GM23338 (cell line): Measurements from ENCODE around the gene RBM27. TPM values are rescaled to one million over a fixed set of nuclear protein-coding genes. Genes with fewer than 3 reads are reported as not detected.

Source experiments
- ATAC-seq: fragments of 200-7000 bp; cut with Tn5 transposase; 3 replicates; pipeline ENCODE4 v1.9.1; 2020
- DNase-seq: peaks from one replicate; pipeline ENCODE4 v3.0.0-alpha.2; 2015; ENCODE audit warnings: low spot score
- H2AFZ ChIP-seq: fragments of 200-600 bp; sonication (generic); 2 replicates; pipeline ENCODE4 v1.8.0; 2016; ENCODE audit warnings: antibody characterized with exemption, mild to moderate bottlenecking, moderate library complexity
- H3F3A ChIP-seq: fragments of 200-600 bp; sonication (generic); replicated peaks from 2 replicates; pipeline ENCODE4 v1.8.0; 2017; ENCODE audit warnings: antibody characterized with exemption, mixed run types, low read depth
- H3K27ac ChIP-seq: fragments of 200-600 bp; sonication (generic); 2 replicates; pipeline ENCODE4 v1.6.1; 2016; ENCODE audit warnings: low read depth
- H3K27me3 ChIP-seq: fragments of 200-600 bp; sonication (generic); 2 replicates; pipeline ENCODE4 v1.8.0; 2016; ENCODE audit warnings: mild to moderate bottlenecking, mixed run types, moderate library complexity; ENCODE audit not compliant: insufficient read depth
- H3K36me3 ChIP-seq: fragments of 200-600 bp; sonication (generic); 2 replicates; pipeline ENCODE4 v1.8.0; 2016; ENCODE audit warnings: mild to moderate bottlenecking; ENCODE audit not compliant: insufficient read depth
- H3K4me1 ChIP-seq: fragments of 200-600 bp; sonication (generic); 2 replicates; pipeline ENCODE4 v1.8.0; 2016; ENCODE audit warnings: mild to moderate bottlenecking, moderate library complexity; ENCODE audit not compliant: insufficient read depth
- H3K4me2 ChIP-seq: fragments of 200-600 bp; sonication (generic); 2 replicates; pipeline ENCODE4 v1.7.1; 2017; ENCODE audit warnings: mixed run types
- H3K4me3 ChIP-seq: fragments of 200-600 bp; sonication (generic); 2 replicates; pipeline ENCODE4 v1.6.1; 2016; ENCODE audit warnings: mixed run types
- H3K79me2 ChIP-seq: fragments of 200-600 bp; sonication (generic); replicated peaks from 2 replicates; pipeline ENCODE4 v1.8.0; 2017; ENCODE audit warnings: mild to moderate bottlenecking; ENCODE audit not compliant: insufficient read depth
- H3K9me2 ChIP-seq: fragments of 200-600 bp; sonication (generic); 2 replicates; pipeline ENCODE4 v1.8.0; 2017; ENCODE audit not compliant: insufficient read depth
- H4K20me1 ChIP-seq: fragments of 200-600 bp; sonication (generic); replicated peaks from 2 replicates; pipeline ENCODE4 v1.8.0; 2017; ENCODE audit warnings: mild to moderate bottlenecking; ENCODE audit not compliant: insufficient read depth
- H3K27ac Mint-ChIP-seq: 2 replicates; pipeline ENCODE4 v1.8.0; 2020; ENCODE audit warnings: inconsistent platforms, mild to moderate bottlenecking, moderate library complexity, mixed read lengths
- H3K27me3 Mint-ChIP-seq: 3 replicates; pipeline ENCODE4 v1.8.0; 2022; ENCODE audit warnings: low read depth, mild to moderate bottlenecking, moderate library complexity, mixed read lengths, inconsistent platforms; ENCODE audit not compliant: insufficient read depth, poor library complexity
- H3K36me3 Mint-ChIP-seq: 3 replicates; pipeline ENCODE4 v1.8.0; 2021; ENCODE audit warnings: low read depth, mild to moderate bottlenecking, inconsistent platforms, moderate library complexity, mixed read lengths
- H3K4me1 Mint-ChIP-seq: 3 replicates; pipeline ENCODE4 v1.8.0; 2020; ENCODE audit warnings: mild to moderate bottlenecking, inconsistent platforms, mixed read lengths
- H3K4me3 Mint-ChIP-seq: 3 replicates; pipeline ENCODE4 v1.8.0; 2021; ENCODE audit warnings: moderate library complexity, mild to moderate bottlenecking, inconsistent platforms, mixed read lengths
- H3K9me3 Mint-ChIP-seq: 3 replicates; pipeline ENCODE4 v1.8.0; 2020; ENCODE audit warnings: moderate library complexity, mild to moderate bottlenecking, inconsistent platforms, mixed read lengths
- EZH2 ChIP-seq: fragments of 200-600 bp; sonication (generic); IDR thresholded peaks from one replicate; pipeline ENCODE4 v1.8.0; 2017; ENCODE audit warnings: antibody characterized with exemption, mild to moderate bottlenecking, low read depth; ENCODE audit not compliant: unreplicated experiment
- EZH2phosphoT487 ChIP-seq: fragments of 200-600 bp; sonication (generic); IDR thresholded peaks from one replicate; pipeline ENCODE4 v1.8.1; 2018; ENCODE audit warnings: antibody characterized with exemption; ENCODE audit not compliant: unreplicated experiment
- JUNB ChIP-seq: IDR thresholded peaks from one replicate; pipeline ENCODE4 v1.6.1; 2016; ENCODE audit warnings: antibody characterized with exemption; ENCODE audit not compliant: unreplicated experiment
- POLR2AphosphoS5 ChIP-seq: IDR thresholded peaks from 2 replicates; pipeline ENCODE4 v1.6.1; 2016; ENCODE audit warnings: antibody characterized with exemption, low read depth
- STAT1 ChIP-seq: IDR thresholded peaks from one replicate; pipeline ENCODE4 v1.6.1; 2016; ENCODE audit warnings: antibody characterized with exemption; ENCODE audit not compliant: unreplicated experiment
- ZNF114 ChIP-seq: fragments of 250-450 bp; sonication (Bioruptor Pico); IDR thresholded peaks from 2 replicates; pipeline ENCODE4 v1.5.0; 2020; ENCODE audit warnings: mild to moderate bottlenecking, moderate library complexity
- ZNF331 ChIP-seq: fragments of 250-450 bp; sonication (Bioruptor Pico); IDR thresholded peaks from 2 replicates; pipeline ENCODE4 v1.5.0; 2020; ENCODE audit warnings: low read depth, mild to moderate bottlenecking, moderate library complexity
- ZNF462 ChIP-seq: fragments of 250-450 bp; sonication (Bioruptor Pico); IDR thresholded peaks from 2 replicates; pipeline ENCODE4 v1.5.0; 2020; ENCODE audit warnings: mild to moderate bottlenecking, moderate library complexity
- polyA plus RNA-seq: library from polyadenylated mRNA; unstranded; fragments of >200 nt; fragmentation: Nextera tagmentation; extraction: Ambion mirVana; gene quantifications from 2 replicates; pipeline ENCODE4 v1.2.1, GENCODE V29; 2016
- total RNA-seq: library from RNA; depleted of rRNA; stranded (reverse); fragments of >200 nt; shearing (Covaris generic); gene quantifications from 2 replicates; pipeline ENCODE4 v1.2.3, GENCODE V29; 2014
- TF ChIP-seq, protein P1 (sequence below), 2 experiments: fragments of 200-600 bp in 1 of 2; sonication (generic) in 1 of 2; conservative IDR thresholded peaks; 2 replicates each; pipeline versions ENCODE4 v1.5.1 to v1.6.1; 2016 to 2017; ENCODE audit warnings: antibody characterized with exemption in 2 of 2, low read depth in 2 of 2, mild to moderate bottlenecking in 2 of 2, moderate library complexity in 1 of 2
- TF ChIP-seq, protein P2 (sequence below): IDR thresholded peaks from 2 replicates; pipeline ENCODE4 v1.6.1; 2016; ENCODE audit warnings: antibody characterized with exemption

The RBM27 gene
- total and polyA plus RNA-seq, 2 experiments from 2014 or later = 22.4 to 59.5 TPM

DNA sequence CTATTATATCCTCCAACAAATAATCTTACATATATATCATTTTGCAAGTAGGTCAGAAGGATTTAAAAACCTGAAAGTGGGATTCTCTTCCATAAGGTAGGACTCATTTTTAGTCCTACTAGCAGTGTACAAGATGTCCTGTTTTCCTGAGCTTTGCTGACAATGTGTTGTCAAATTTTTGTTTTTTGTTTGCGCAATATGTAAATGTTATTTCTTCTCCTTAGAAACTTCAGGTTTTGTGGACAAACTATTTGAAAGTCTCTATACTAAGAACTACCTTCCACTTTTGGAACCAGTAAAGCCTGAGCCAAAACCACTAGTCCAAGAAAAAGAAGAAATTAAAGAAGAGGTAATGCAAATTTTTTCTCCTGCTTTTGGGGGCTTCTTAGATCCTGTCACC lies 19.8 kb downstream of the RBM27 start:
- no peaks in the 10 kb centered on the region; the same call in 1 of the 2 replicates for H3F3A ChIP-seq
- no peaks in the 10 kb centered on the region for H3K4me1 ChIP-seq
- peaks cover 36% of the 10 kb centered on the region for H3K36me3 Mint-ChIP-seq
- no peaks in the 10 kb centered on the region for H3K9me3 Mint-ChIP-seq
- peaks cover 2% of the 10 kb centered on the region for H3K27me3 Mint-ChIP-seq
- H3K9me2 ChIP-seq = no peaks in the 10 kb centered on the region
- H3K4me1 Mint-ChIP-seq = no peaks in the 10 kb centered on the region
- no peak overlapping the region for H2AFZ ChIP-seq
- peaks cover 21% of the 10 kb centered on the region for H3K36me3 ChIP-seq
- no peak overlapping the region for H3K4me3 ChIP-seq
- peaks cover 93% of the 10 kb centered on the region for H3K79me2 ChIP-seq
- H3K27me3 ChIP-seq = no peaks in the 10 kb centered on the region
- ATAC-seq = no peak
- H3K4me2 ChIP-seq = no peak overlapping the region
- TF ChIP-seq STAT1 = no peak
- no peak for TF ChIP-seq JUNB
- TF ChIP-seq, protein P1, sequence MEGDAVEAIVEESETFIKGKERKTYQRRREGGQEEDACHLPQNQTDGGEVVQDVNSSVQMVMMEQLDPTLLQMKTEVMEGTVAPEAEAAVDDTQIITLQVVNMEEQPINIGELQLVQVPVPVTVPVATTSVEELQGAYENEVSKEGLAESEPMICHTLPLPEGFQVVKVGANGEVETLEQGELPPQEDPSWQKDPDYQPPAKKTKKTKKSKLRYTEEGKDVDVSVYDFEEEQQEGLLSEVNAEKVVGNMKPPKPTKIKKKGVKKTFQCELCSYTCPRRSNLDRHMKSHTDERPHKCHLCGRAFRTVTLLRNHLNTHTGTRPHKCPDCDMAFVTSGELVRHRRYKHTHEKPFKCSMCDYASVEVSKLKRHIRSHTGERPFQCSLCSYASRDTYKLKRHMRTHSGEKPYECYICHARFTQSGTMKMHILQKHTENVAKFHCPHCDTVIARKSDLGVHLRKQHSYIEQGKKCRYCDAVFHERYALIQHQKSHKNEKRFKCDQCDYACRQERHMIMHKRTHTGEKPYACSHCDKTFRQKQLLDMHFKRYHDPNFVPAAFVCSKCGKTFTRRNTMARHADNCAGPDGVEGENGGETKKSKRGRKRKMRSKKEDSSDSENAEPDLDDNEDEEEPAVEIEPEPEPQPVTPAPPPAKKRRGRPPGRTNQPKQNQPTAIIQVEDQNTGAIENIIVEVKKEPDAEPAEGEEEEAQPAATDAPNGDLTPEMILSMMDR (conservative IDR thresholded peaks at IDR 0.05; ENCODE audit: low read depth in 2 of 2) = no peak
- no peak for TF ChIP-seq ZNF331 (CRISPR knock-in tag)
- TF ChIP-seq ZNF114 (CRISPR knock-in tag) = no peak
- no peak for TF ChIP-seq EZH2
- TF ChIP-seq POLR2AphosphoS5 = no peak
- H3K27ac ChIP-seq = no peak overlapping the region
- no peak overlapping the region for H3K27ac Mint-ChIP-seq
- H3K4me3 Mint-ChIP-seq = no peak overlapping the region
- no peak for DNase-seq
- peaks cover 17% of the 10 kb centered on the region for H4K20me1 ChIP-seq

GRCh38 chr5:146229222-146229621 lies 25.8 kb downstream of the RBM27 start:
- no peak overlapping the region for H3K4me2 ChIP-seq
- no peaks in the 10 kb centered on the region for H3K4me1 ChIP-seq
- H3K27me3 Mint-ChIP-seq = no peaks in the 10 kb centered on the region
- H3K79me2 ChIP-seq = peaks cover 40% of the 10 kb centered on the region
- no peaks in the 10 kb centered on the region for H3K4me1 Mint-ChIP-seq
- no peak for ATAC-seq
- H3K36me3 Mint-ChIP-seq = peaks cover 61% of the 10 kb centered on the region
- no peak overlapping the region for H3K27ac Mint-ChIP-seq
- H3K4me3 Mint-ChIP-seq = no peak overlapping the region
- no peaks in the 10 kb centered on the region for H3F3A ChIP-seq
- DNase-seq = no peak
- no peak overlapping the region for H3K27ac ChIP-seq
- H3K4me3 ChIP-seq = no peak overlapping the region
- peaks cover 11% of the 10 kb centered on the region for H4K20me1 ChIP-seq
- H3K9me3 Mint-ChIP-seq = no peaks in the 10 kb centered on the region
- no peaks in the 10 kb centered on the region for H3K27me3 ChIP-seq
- no peak overlapping the region for H2AFZ ChIP-seq
- no peaks in the 10 kb centered on the region for H3K9me2 ChIP-seq
- peaks cover 53% of the 10 kb centered on the region for H3K36me3 ChIP-seq
- no peak for TF ChIP-seq EZH2
- TF ChIP-seq ZNF462 (CRISPR knock-in tag) = no peak
- TF ChIP-seq, protein P2, sequence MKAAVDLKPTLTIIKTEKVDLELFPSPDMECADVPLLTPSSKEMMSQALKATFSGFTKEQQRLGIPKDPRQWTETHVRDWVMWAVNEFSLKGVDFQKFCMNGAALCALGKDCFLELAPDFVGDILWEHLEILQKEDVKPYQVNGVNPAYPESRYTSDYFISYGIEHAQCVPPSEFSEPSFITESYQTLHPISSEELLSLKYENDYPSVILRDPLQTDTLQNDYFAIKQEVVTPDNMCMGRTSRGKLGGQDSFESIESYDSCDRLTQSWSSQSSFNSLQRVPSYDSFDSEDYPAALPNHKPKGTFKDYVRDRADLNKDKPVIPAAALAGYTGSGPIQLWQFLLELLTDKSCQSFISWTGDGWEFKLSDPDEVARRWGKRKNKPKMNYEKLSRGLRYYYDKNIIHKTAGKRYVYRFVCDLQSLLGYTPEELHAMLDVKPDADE = no peak
- no peak for TF ChIP-seq ZNF331 (CRISPR knock-in tag)
- no peak for TF ChIP-seq ZNF114 (CRISPR knock-in tag)
- TF ChIP-seq EZH2phosphoT487 = no peak
- no peak for TF ChIP-seq STAT1
